Gastrocnemius medialis (tissue), 4 donors: ENCODE data around the gene AUTS2.

Experiments used
- CTCF ChIP-seq, 5 experiments: fragments of 450-650 bp in 3 of 5; fragments of 200-600 bp in 2 of 5; sonication (generic) in 2 of 5; IDR thresholded peaks in 4 of 5; conservative IDR thresholded peaks in 1 of 5; 1 replicate in 4 of 5; 2 replicates in 1 of 5; pipeline ENCODE4 v1.5.1; 2016 to 2019; ENCODE audit warnings: antibody characterized with exemption in 5 of 5, mild to moderate bottlenecking in 3 of 5, moderate library complexity in 3 of 5
- POLR2A ChIP-seq, 2 donors: fragments of 450-650 bp; IDR thresholded peaks; one replicate each; pipeline ENCODE4 v1.6.1; 2017; ENCODE audit warnings: antibody characterized with exemption in 2 of 2, mild to moderate bottlenecking in 2 of 2, moderate library complexity in 2 of 2

DNA sequence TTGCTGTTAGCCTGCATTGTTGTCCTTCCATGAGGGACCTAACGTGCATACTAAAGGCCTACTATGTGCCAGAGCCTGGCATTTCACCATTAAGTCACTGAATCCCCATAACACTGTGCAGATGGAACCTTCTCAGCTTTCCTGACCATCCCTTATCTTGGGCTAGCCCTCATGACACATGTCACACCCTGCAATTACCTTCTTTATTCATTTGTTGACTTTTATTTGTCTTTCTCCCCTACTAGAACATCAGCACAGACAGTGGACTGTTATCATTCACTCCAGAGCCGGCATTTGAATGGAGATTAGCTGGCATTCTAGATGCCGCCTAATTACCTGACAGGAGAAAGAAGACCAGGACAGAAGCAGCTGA, 1062.5 kb downstream of the AUTS2 start:
- TF ChIP-seq CTCF (IDR thresholded peaks at IDR 0.05 in 4 of 5, conservative IDR thresholded peaks at IDR 0.05 in 1 of 5) (no peak), POLR2A (IDR thresholded peaks at IDR 0.05) (no peak)
